Jurkat, Clone E6-1 (cell line): ENCODE measurements around the gene MPST.

Experiments used
- DNase-seq: peaks from one replicate; pipeline ENCODE4 v3.0.0-alpha.2; 2011; ENCODE audit warnings: low read depth, low spot score
- H3K4me3 ChIP-seq: 2 replicates; pipeline ENCODE4 v1.5.1; 2011; ENCODE audit warnings: mild to moderate bottlenecking, low read length, control low read depth, moderate library complexity

Gene MPST

GRCh38 chr22:37056246-37056645 is 36.7 kb downstream of the MPST start:
- no peak for DNase-seq
- H3K4me3 ChIP-seq = no peak overlapping the region

GRCh38 chr22:37057226-37057625 is 37.7 kb downstream of the MPST start:
- no peak overlapping the region for H3K4me3 ChIP-seq
- no peak for DNase-seq

- DNase-seq = no peak
Measured at GRCh38 chr22:37057796-37058510, 38.4 kb downstream of the MPST start.

GRCh38 chr22:37058917-37059701 is 39.6 kb downstream of the MPST start:
- no peak overlapping the region for H3K4me3 ChIP-seq
- no peak for DNase-seq

More at GRCh38 chr22:37057796-37058510, 38.4 kb downstream of the MPST start:
- H3K4me3 ChIP-seq = no peak overlapping the region

GRCh38 chr22:37059876-37060449 is 40.4 kb downstream of the MPST start:
- H3K4me3 ChIP-seq = no peak overlapping the region
- no peak for DNase-seq

GRCh38 chr22:37060801-37061610 is 41.5 kb downstream of the MPST start:
- H3K4me3 ChIP-seq = no peak overlapping the region
- DNase-seq = no peak

GRCh38 chr22:37061611-37062375 is 42.3 kb downstream of the MPST start:
- no peak for DNase-seq
- H3K4me3 ChIP-seq = no peak overlapping the region

GRCh38 chr22:37062376-37062675 is 42.8 kb downstream of the MPST start:
- no peak overlapping the region for H3K4me3 ChIP-seq
- no peak for DNase-seq

- no peak overlapping the region for H3K4me3 ChIP-seq
- no peak for DNase-seq
Measured at GRCh38 chr22:37062702-37063381, 43.3 kb downstream of the MPST start.

- DNase-seq = peak; percentile 57
- H3K4me3 ChIP-seq = no peak overlapping the region
Measured at GRCh38 chr22:37063431-37064420, 44.2 kb downstream of the MPST start.

- no peak overlapping the region for H3K4me3 ChIP-seq
- DNase-seq = no peak
Measured at GRCh38 chr22:37064553-37064952, 45.0 kb downstream of the MPST start.

GRCh38 chr22:37065180-37065579 is 45.6 kb downstream of the MPST start:
- no peak overlapping the region for H3K4me3 ChIP-seq
- no peak for DNase-seq

GRCh38 chr22:37065961-37066360 is 46.4 kb downstream of the MPST start:
- no peak overlapping the region for H3K4me3 ChIP-seq
- DNase-seq = no peak

GRCh38 chr22:37067428-37067827 is 47.9 kb downstream of the MPST start:
- H3K4me3 ChIP-seq = no peak overlapping the region
- DNase-seq = no peak

- no peak overlapping the region for H3K4me3 ChIP-seq
- no peak for DNase-seq
Measured at GRCh38 chr22:37068859-37069258, 49.3 kb downstream of the MPST start.

- DNase-seq = no peak
- H3K4me3 ChIP-seq = no peak overlapping the region
Measured at GRCh38 chr22:37069319-37069718, 49.8 kb downstream of the MPST start.

- DNase-seq = no peak
- no peak overlapping the region for H3K4me3 ChIP-seq
Measured at GRCh38 chr22:37069719-37070118, 50.2 kb downstream of the MPST start.
